Measurements from ENCODE around the gene SBF2. TPM values are rescaled to one million over a fixed set of nuclear protein-coding genes. Genes with fewer than 3 reads are reported as not detected.

The SBF2 gene
- total and polyA plus RNA-seq, 11 donors, result 10.4 to 33.9 (median 20.9) TPM

- Histone ChIP-seq H3K9me3 (peaks cover 0 to 6% (median 0%) of the 10 kb centered on the region in 12 donors), H3K4me1 (peaks cover 15 to 55% (median 37%) of the 10 kb centered on the region in 12 donors), H3K27me3 (no peaks in the 10 kb centered on the region), H3K36me3 (no peaks in the 10 kb centered on the region), H3K27ac (peak overlapping the region in 11 of 12 donors; percentile 0 to 58 (median 42)), H3K4me3 (no peak overlapping the region)
- WGBS, 4 donors, result 60 to 73% (median 64%) methylated on average over 1 of the region's 1 CpG
- peak in 1 of 4 donors; percentile 37 for ATAC-seq
- intact Hi-C loops (cut with DNase I), result loop anchor here in 4 of 10 donors (10.0 kb wide), 2 partner anchors 176 to 186 kb away; partner anchors contain the start of genes ADM (in 3 of the 4) and SBF2 (in 1 of the 4)
- no peak for DNase-seq
- no peak for TF ChIP-seq CTCF (IDR thresholded peaks at IDR 0.05)
Measured at GRCh38 chr11:10118865-10119264, 175.2 kb downstream of the SBF2 start.

- no peaks in the 10 kb centered on the region for H3K27me3 ChIP-seq
- 40 to 54% (median 44%) methylated on average over 3 of the region's 3 CpGs for WGBS, 4 donors
- H3K4me1 ChIP-seq, result peaks cover 14 to 51% (median 35%) of the 10 kb centered on the region in 12 donors
- intact Hi-C loops (cut with DNase I), result loop anchor here in 4 of 10 donors (10.0 kb wide), 2 partner anchors 177 to 187 kb away; partner anchors contain the start of genes ADM (in 3 of the 4) and SBF2 (in 1 of the 4)
- ATAC-seq, result peak in 2 of 4 donors; percentile 20 to 31
- H3K9me3 ChIP-seq, result peaks cover 0 to 6% (median 0%) of the 10 kb centered on the region in 12 donors
- TF ChIP-seq CTCF (IDR thresholded peaks at IDR 0.05) (no peak), POLR2A (IDR thresholded peaks at IDR 0.05) (no peak)
- H3K4me3 ChIP-seq, result no peak overlapping the region
- peak overlapping the region in 11 of 12 donors; percentile 0 to 68 (median 40) for H3K27ac ChIP-seq
- H3K36me3 ChIP-seq, result no peaks in the 10 kb centered on the region
- no peak for DNase-seq
Measured at GRCh38 chr11:10117709-10118351, 176.2 kb downstream of the SBF2 start.

- H3K4me1 ChIP-seq, result peaks cover 8 to 38% (median 24%) of the 10 kb centered on the region in 12 donors
- ATAC-seq (no peak), DNase-seq (no peak)
- H3K27me3 ChIP-seq, result no peaks in the 10 kb centered on the region
- H3K9me3 ChIP-seq, result peaks cover 0 to 6% (median 0%) of the 10 kb centered on the region in 12 donors
- H3K27ac ChIP-seq, result peak overlapping the region in 1 of 12 donors; percentile 5
- no peaks in the 10 kb centered on the region for H3K36me3 ChIP-seq
- H3K4me3 ChIP-seq, result no peak overlapping the region
- no peak for TF ChIP-seq CTCF (IDR thresholded peaks at IDR 0.05)
- TF ChIP-seq POLR2A (IDR thresholded peaks at IDR 0.05), result no peak
- intact Hi-C loops (cut with DNase I), result loop anchor here in 4 of 10 donors (10.0 kb wide), 2 partner anchors 178 to 188 kb away; partner anchors contain the start of genes ADM (in 3 of the 4) and SBF2 (in 1 of the 4)
- WGBS, 4 donors, result 28 to 37% (median 32%) methylated on average over 1 of the region's 1 CpG
Measured at GRCh38 chr11:10116588-10116987, 177.4 kb downstream of the SBF2 start.
